Neural cell (in vitro differentiated cells): ENCODE results near the gene IRS1.

ENCODE experiments used
- CTCF ChIP-seq: fragments of 450-650 bp; IDR thresholded peaks from 2 replicates; pipeline ENCODE4 v1.5.1; 2014; ENCODE audit warnings: antibody characterized with exemption, mild to moderate bottlenecking, moderate library complexity; ENCODE audit not compliant: poor library complexity, severe bottlenecking
- EP300 ChIP-seq: fragments of 450-650 bp; conservative IDR thresholded peaks from 2 replicates; pipeline ENCODE4 v1.6.1; 2014; ENCODE audit warnings: antibody characterized with exemption, mild to moderate bottlenecking, moderate library complexity; ENCODE audit not compliant: poor library complexity, severe bottlenecking
- EZH2 ChIP-seq: fragments of 200-600, 300-800 bp; shearing (Covaris generic), sonication (generic); IDR thresholded peaks from 2 replicates; pipeline ENCODE4 v1.6.1; 2014; ENCODE audit warnings: antibody characterized with exemption, low read length, borderline replicate concordance, mild to moderate bottlenecking; ENCODE audit not compliant: insufficient read depth, poor library complexity, severe bottlenecking
- MXI1 ChIP-seq: fragments of 450-650 bp; conservative IDR thresholded peaks from 2 replicates; pipeline ENCODE4 v1.6.1; 2014; ENCODE audit warnings: antibody characterized with exemption, mild to moderate bottlenecking; ENCODE audit not compliant: poor library complexity, severe bottlenecking
- POLR2AphosphoS5 ChIP-seq: IDR thresholded peaks from 2 replicates; pipeline ENCODE4 v1.6.1; 2012
- REST ChIP-seq: IDR thresholded peaks from 2 replicates; pipeline ENCODE4 v1.6.1; 2012; ENCODE audit warnings: borderline replicate concordance

- no peak for TF ChIP-seq EZH2
- TF ChIP-seq CTCF: no peak
- no peak for TF ChIP-seq POLR2AphosphoS5
- no peak for TF ChIP-seq EP300
- TF ChIP-seq MXI1: no peak
- no peak for TF ChIP-seq REST
These were observed 57.3 kb downstream of the IRS1 start for GRCh38 chr2:226742347-226742746.
